GM18867 (cell line): ENCODE results near the gene MAP3K4.

Experiments used
- ATAC-seq: cut with Tn5 transposase; IDR thresholded peaks from one replicate; pipeline ENCODE4 v1.9.1; 2021; ENCODE audit warnings: mild to moderate bottlenecking, moderate library complexity; ENCODE audit not compliant: unreplicated experiment

Gene MAP3K4

DNA sequence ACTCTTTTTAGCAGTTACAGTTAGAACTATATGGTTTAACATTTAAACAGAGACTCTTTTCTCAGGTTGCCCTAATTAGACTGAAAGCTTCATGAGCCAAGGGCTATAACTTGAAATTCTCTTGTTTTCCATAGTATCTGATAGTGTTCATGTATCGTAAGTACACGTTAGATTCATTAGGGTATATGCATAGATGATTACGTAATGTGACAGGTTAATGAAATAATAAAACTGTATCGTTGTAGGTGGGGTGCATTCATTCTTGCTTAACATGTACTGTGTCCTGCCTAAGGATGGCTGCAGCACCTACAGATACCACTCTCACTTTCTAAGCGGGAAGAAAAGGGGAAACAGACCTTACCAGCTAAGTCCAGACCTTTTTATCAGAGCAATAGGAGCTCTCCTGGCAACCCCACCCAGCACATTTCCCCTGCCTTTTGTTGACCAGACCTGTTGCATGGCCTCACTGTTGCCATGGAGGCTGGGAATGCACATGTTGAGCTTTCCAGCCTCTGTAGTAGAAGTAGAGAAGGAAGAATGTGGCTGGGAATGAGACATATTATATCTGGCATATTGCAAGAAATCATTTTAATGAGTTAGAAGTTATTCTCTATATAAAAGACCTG, 83.0 kb downstream of the MAP3K4 start:
- ATAC-seq = no peak

DNA sequence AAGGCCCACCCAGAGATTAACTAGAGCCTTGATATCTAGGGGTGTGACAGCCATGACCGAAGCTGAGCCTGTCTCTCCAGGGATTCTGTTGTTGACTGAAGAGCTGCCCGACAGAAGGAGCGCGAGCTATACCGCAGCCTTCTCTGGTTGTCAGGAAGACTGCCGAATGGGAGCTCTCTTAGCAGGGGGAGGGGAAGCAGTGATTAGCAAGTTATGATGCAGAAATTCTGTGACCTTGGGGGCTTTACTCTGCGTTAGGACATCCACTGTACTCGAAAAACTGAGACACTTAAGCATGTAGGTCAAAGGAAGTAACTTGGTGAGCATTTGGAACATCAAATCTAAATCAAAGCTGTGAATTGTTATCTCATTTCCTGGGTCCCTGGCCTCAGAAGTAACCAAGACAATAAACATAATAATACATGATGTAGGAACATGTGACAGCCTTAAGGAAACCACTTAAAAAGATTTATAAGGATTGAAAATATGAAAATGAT, 84.7 kb downstream of the MAP3K4 start:
- ATAC-seq = no peak

DNA sequence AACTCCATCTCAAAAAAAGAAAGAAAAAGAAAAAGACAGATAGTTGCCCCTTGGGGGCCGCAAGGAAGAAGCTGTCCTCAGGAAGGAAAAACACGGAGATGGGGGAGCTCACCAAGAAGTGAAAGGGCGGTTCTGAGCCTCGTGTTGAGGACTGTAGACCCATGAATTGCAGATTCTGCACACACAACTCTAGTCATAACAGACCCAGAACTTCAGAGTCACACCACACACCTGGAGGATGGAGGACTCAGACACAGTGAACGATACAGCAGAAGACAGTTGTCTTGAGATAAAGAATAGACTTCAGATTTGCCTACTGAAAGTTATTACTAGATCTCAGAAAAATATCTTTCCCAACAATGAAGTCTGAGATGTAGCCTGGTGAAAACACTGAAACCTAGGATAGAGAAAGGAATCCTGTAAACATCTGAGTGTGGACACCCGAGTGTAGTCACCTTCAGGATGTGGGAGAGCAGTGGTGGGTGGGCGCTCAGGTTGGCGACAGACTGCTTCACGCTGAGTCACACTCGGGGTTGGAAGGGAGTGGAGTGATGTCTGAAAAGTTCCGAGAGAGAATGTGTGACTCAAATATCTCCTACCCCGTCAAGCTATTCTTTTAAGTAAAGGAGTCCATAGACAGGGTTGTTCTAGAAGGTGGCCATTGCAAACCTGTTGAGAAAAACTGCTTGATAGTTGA, 88.1 kb downstream of the MAP3K4 start:
- ATAC-seq = no peak

DNA sequence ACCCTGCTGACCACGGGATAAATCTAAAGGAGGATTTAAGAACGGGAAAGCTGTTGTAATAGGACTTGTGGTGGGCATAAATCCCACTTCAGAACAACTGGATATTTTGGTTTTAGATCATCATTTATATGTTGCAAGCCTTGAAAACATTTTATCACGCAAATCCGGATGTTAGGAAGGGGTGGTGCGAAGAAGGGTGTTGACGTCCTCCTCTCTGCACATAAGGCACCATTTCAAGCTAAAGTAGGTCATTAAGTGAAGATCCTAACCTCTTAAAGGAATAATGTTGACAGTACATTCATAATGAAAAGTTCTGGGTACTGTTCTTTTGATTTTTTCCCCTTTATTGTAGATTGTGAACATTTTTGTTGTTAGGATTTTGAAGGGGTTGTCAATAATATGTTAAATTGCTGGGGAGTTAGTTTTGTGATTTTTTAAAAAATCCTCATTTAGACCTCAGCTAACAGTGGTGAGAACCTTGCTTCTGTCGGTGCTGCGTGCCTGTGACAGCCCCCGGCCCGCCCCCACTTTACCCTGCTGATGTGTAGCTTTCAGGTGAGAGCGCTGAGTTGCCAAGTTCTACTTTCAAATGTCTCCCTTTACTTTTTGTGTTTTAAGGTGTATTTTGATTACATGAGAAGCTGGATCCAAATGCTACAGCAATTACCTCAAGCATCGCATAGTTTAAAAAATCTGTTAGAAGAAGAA, 88.8 kb downstream of the MAP3K4 start:
- no peak for ATAC-seq

DNA sequence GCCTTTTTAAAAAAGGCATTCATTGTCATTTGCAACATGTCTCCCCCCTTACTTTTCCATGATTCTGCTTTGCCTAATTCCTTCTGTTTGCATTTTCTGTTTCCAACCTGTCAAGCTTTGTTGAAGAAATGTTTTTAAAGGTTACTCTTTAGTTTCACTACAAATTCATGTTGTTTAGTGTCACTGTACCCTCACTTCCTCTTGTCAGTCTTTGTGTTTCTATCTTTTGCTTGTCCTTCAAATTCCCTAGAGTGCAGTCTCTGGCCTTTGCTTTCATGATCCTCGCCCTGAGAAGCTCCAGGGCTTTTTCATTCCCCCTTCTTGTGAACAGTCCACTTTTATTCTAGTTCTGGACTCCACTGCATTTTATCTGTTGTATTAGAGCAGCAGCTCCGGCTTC, 90.6 kb downstream of the MAP3K4 start:
- ATAC-seq = no peak

DNA sequence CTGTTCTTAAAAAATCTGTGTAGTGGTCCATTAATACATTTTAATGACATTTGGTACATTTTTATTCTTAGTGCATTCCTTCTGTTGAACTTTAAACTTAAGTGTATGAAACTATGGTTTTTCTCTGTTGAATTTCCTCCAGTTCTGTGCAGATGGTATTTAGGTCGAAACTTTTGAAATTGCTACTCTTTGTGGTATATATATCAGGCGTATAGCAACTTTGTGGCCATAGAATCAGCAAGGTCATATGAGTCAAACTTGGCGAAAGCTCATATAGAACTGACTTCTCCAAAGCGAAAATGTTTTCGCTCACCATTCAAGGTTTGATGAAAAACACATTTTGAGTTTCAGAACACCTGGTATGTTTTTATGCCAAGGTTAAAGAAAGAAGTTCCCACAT, 93.7 kb downstream of the MAP3K4 start:
- ATAC-seq = no peak

DNA sequence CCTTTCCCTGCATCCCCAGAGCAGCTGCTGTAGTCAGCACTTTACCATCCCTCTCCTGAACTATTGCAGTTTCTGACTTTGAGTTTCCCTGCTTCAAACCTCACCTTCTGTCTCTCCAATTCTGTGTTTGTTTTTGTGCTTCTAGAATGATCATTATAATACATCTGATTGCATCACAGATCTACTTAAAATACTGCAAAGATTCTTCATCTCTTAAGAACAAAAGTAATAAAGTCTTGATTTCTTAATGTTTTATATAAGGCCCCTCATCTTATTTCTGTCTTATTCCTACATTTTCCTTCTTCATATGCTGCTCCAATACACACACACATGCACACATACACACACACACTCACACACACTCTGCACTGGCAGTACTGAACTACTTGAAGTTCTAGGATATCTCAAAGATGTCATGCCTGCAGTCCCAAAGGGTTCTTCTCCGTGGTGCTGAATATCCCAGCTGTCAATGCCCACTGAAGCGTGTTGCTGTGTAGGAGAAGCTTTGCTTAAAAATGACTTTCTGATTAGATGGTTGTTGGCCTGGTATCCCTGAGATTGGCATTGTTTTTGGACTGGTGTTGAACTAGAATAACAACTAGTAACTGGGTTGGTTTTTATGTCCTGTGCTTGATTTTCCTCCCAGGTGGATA, 97.2 kb downstream of the MAP3K4 start:
- no peak for ATAC-seq

DNA sequence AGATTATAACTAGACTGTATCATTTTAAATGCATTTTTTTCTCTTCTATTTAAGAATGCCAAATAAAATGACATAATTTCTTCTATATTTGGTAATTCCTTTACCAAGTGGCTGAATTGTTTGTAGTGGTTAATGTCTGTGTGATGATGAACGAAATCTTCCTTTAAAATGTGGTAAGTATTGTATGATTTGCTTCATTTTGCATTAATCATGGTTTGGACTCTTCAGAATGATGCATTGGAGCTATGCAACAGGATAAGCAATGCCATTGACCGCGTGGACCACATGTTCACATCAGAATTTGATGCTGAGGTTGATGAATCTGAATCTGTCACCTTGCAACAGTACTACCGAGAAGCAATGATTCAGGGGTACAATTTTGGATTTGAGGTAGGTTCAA, 99.6 kb downstream of the MAP3K4 start:
- ATAC-seq = no peak

DNA sequence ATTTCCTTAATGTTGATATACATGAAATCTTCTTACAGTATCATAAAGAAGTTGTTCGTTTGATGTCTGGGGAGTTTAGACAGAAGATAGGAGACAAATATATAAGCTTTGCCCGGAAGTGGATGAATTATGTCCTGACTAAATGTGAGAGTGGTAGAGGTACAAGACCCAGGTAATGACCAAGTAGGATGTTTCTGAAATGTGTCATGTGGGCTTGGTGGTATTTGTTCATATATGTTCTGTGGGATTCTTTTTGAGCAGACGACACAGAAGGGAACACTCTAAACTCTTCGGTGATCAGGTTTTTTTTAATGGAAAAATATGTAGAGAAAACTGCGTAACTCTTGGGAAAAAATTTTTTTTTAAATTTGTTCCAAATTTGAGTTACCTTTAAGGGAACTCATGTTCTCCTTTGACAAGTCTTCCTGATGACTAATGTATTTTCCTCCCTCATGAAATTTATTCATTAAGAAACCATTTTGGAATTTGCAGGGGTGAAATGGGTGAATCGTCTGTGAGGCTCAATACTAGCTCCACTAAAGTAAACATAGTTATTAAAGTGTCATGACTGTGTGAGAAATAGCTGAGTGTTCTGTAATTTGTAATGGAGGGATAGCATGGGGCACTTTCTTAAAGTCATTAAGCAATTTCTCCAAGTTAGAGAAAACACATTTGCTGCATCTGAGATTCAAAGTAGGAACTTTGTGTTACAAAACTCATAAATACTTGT, 100.6 kb downstream of the MAP3K4 start:
- no peak for ATAC-seq

DNA sequence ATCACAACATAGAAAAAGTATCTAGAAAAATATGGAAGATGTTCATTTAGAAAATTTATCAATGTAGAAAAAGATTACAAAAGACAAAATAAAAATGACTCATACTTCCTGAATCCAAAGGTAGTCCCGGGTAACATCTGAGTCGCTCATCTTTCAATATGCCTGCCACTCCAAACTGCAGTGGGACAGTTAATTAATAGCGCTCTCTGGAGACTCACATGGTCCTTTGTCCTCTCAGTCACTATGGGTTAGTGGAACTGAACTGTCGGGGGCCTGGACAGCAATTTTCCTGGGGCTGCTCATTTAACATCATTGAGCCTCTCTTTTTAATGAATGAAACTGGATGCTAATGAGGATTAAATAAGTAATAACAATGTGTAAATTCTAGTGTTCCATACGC, 103.4 kb downstream of the MAP3K4 start:
- no peak for ATAC-seq

DNA sequence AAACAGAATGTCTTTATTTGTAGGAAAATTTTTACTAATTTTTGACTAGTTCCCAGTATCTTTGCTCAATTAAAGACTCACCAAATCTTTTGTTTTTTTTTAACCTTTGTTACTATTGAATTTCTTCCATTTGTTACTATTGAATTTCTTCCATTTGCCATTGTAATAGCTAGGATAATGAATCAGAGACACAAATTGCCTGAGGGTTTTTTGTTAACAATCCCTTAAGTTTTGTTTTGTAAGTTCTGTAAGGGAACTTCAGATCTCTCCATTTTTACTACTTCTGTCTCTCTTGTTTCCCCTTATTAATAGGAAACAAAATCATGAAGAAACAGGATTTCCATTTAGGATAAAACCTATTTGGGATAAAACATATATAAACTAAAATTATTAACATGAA, 104.3 kb downstream of the MAP3K4 start:
- ATAC-seq = no peak

DNA sequence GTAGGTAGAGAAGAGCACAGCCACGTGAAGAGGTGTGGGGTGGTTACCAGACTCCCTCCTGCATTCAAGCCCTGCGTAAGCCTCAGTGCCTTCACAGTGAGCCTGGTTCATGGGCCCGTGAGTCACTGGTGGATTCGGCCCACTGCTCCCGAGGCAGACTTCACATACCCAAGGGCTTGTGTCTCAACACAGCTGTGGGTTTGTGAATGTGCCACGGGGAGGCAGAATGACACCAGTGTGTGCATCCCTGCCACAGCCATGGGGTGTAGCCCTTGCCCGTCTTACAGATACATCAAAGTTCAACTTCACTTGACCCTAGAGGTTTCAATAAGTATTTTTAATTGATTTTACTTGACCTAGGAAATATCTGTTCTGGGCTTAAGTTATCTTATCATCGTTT, 108.5 kb downstream of the MAP3K4 start:
- no peak for ATAC-seq

DNA sequence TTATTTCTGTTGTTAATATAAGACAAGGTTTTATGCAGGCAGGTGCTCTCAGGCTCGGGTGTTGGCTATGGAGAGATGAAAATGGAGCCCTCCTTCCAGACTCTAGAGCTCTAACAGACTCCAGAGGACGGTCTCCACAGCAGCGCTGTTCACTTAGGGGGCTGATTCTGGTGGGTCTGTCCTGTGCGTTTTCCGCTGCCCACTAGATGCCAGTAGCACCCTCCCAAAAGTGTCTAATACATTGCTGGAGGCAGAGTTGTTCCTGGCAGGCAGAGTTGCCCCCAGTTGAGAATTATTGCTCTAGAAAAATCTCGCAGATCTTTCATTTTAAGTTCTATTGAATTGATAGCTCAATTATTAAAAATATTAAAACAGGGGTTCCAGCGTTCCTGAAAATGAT, 109.9 kb downstream of the MAP3K4 start:
- no peak for ATAC-seq

DNA sequence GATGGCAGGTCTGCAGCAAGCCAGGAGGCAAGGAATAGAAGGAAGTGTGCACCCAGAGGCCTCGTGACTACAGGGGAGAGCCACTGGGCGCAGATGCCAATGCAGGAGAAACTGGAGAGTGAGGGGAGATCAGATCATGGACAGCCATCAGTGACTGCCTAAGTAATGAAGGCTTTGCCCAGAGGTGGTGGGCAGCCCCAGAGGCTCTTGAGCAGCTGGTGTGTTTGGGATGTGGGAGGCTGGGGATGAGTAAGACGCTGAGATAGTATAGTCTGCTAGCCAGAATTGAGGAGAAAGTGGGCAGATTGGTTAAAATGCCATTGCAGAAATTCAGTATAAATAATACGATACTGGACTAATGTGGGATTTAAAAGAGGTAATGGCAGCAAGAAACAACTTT, 111.9 kb downstream of the MAP3K4 start:
- no peak for ATAC-seq

DNA sequence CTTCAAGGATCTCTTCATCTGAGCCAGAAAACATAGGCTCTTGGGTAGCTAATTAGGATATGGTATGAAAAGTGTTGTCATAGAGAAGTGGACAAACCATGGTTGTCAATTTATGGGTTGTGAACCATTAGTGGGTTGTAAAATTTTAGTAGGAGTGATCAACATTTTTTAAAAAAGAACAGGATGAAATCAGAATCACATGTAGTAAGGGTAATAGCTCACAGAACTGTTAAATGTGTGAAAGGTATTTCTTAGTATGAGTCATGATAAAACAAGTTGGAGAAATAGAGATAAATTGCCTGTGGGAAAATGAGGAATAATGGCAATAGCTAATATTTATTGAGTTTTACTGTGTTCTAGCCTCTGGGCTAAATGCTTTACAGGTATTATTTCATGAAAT, 113.4 kb downstream of the MAP3K4 start:
- ATAC-seq = no peak

DNA sequence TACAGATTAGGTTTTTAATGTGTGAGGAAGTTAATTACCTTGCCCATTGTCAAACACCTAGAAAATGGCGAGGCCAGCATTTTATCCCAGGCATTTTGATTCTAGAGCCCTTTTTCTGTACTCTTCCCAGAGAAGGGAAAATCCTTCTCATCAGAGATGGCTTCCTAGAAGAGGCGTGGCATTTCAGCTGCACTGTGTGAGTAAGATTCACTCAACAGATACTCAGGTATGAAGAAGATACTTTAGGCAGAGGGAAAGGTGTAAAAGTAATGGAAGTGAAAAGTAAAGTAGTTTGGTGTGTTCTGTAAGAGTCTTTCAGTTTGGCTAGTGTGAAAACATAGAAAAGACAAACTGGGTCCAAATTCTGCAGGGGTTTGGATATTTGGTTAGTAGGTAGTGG, 113.8 kb downstream of the MAP3K4 start:
- no peak for ATAC-seq

DNA sequence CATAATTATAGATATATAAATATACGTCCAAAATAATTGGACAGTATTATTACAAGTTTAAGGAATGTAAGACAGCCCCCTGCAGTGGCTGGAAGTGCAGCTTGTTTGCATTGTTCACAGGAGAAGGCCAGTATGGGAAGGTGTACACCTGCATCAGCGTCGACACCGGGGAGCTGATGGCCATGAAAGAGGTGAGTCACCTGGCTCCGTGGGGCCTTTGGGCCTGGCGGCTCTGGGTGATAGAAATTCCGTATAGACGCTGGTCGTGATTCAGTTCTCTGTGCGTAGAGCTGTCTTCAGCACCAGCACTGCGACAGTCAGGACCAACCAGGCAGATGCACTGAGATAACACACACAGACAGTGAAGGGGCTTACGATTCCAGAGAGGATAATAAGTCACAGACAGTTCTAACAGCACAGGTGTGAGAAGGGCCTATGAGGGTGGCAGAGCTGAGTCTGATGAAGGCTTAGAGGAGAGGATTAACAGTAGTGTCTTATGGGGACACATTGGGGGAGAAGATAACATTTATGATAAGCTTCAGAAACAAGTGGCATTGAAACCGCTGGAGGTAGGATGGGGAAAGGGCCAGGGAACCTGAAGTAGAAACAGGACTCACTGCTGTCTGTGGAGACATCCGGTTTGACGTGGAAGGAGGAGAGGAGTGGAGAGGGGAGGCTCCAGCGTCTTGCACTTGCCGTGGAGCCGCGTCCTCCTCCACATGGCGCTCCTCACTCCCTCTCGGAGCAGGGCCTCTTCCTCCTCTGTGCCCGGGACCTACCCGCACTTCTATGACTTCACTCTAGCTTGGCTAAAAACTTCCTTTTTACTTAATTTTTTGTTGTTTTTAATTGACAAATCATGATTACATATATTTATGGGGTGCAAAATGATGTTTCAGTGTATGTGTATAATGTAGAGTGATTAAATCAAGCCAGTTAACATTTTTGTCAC, 116.5 kb downstream of the MAP3K4 start:
- no peak for ATAC-seq

DNA sequence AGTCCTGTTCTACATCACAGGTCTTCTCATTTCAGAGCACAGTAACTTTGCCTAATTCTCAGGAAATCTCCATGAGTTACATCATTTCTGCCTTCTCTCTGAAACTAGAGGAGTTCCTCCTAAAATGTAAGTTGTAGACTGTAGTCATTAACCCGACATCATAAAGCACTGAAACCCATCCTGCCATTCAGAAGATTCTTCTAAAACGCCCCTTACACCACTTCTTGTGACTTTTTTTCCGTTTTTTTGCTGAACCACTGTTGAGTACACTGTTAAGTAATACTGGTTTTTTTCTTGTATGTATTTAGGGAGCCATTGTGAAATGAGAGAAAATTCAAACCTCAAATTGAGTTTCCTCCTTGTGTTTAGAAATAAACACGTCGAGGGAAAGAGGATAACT, 117.3 kb downstream of the MAP3K4 start:
- ATAC-seq = no peak

DNA sequence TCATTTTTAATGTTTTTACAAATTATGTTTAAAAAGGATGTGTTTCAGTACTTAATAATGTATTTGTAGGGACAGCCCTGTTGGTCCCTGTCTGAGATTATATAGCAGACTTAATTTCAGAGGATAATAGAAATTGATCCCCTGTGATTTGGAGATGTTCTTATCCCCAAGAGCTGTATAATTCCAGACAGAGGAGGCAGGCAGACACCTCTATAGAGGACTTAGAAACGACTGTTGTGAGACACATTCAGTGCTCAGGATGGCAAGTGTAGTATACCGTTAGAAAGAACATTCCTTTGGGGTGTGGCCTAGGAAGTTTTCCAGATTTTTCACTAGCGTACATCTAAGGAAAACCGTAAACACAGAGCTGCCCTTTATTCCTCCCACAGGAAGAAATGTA, 117.8 kb downstream of the MAP3K4 start:
- no peak for ATAC-seq
